ENCODE measurements around the gene DTX3. TPM values are rescaled to one million over a fixed set of nuclear protein-coding genes. Genes with fewer than 3 reads are reported as not detected.

DTX3 gene
- total RNA-seq, 1 experiment from 2014 or later = 57.0 TPM

DNA sequence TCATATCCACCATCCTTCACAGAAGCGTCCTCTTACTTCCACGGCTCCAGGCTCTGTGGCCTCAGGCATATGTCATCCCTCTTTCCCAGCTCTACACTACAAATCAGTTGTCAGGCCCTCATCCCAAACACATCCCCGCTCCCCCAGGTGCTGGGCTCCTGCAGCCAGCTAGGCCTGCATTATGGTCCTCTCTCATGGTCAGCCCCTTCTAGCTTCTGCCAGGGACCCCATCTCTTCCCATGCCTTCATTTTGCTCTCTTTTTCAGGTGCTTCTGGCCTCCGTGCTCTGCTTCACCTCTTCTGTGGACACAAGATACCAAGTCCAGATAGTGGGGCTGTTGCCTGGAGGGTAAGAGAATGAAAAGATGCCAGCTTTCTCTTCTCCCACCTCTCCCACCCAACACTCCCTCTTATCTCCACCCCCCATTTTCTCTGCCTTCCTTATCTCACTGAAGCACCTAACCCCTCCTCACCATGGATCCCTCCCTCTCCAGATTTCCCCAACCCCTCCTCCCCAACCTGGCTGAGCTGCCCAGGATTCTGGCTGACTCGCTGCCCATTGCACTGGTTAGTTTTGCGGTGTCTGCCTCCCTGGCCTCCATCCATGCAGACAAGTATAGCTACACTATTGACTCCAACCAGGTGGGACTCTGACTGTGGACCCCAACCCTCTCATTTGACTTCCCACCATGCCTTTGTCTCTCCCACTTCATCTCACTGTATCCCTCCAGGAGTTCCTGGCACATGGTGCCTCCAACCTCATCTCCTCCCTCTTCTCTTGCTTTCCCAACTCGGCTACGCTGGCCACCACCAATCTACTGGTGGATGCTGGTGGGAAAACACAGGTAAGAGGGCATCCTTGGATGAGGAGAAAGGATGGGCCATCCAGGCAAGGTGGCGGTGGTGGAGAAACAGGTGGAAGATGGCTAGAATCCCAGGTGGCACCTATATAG lies 17.9 kb downstream of the DTX3 start:
- no peak for DNase-seq (ENCODE audit: low spot score)
- ChIA-PET CTCF (interaction anchor here (0.7 to 1.8 kb wide), 3 partner anchors 10 to 39 kb away, joined by 3 to 7 read pairs (median 6); partner anchors contain the start of gene B4GALNT1), POLR2A (no interaction called here)
- H3K9me3 Mint-ChIP-seq = no peaks in the 10 kb centered on the region
- H3K4me3 Mint-ChIP-seq = peak overlapping the region; percentile 78
- no peak for ATAC-seq
- H3K36me3 Mint-ChIP-seq = peaks cover 2% of the 10 kb centered on the region; the same call in 1 of the 2 replicates
- no peak for TF ChIP-seq ELF4 (CRISPR knock-in tag; IDR thresholded peaks at IDR 0.05; ENCODE audit: low read depth)
- TF ChIP-seq, protein P1, sequence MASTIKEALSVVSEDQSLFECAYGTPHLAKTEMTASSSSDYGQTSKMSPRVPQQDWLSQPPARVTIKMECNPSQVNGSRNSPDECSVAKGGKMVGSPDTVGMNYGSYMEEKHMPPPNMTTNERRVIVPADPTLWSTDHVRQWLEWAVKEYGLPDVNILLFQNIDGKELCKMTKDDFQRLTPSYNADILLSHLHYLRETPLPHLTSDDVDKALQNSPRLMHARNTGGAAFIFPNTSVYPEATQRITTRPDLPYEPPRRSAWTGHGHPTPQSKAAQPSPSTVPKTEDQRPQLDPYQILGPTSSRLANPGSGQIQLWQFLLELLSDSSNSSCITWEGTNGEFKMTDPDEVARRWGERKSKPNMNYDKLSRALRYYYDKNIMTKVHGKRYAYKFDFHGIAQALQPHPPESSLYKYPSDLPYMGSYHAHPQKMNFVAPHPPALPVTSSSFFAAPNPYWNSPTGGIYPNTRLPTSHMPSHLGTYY (CRISPR knock-in tag; IDR thresholded peaks at IDR 0.05) = no peak
- no peak for TF ChIP-seq NFYB (CRISPR knock-in tag; conservative IDR thresholded peaks at IDR 0.05; ENCODE audit: low read depth)
- TF ChIP-seq, protein P2, sequence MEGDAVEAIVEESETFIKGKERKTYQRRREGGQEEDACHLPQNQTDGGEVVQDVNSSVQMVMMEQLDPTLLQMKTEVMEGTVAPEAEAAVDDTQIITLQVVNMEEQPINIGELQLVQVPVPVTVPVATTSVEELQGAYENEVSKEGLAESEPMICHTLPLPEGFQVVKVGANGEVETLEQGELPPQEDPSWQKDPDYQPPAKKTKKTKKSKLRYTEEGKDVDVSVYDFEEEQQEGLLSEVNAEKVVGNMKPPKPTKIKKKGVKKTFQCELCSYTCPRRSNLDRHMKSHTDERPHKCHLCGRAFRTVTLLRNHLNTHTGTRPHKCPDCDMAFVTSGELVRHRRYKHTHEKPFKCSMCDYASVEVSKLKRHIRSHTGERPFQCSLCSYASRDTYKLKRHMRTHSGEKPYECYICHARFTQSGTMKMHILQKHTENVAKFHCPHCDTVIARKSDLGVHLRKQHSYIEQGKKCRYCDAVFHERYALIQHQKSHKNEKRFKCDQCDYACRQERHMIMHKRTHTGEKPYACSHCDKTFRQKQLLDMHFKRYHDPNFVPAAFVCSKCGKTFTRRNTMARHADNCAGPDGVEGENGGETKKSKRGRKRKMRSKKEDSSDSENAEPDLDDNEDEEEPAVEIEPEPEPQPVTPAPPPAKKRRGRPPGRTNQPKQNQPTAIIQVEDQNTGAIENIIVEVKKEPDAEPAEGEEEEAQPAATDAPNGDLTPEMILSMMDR (IDR thresholded peaks at IDR 0.05) = 0 out of 2 replicates have a peak, but pooled peaks have one; percentile 4
- TF ChIP-seq NR1H2 (CRISPR knock-in tag; IDR thresholded peaks at IDR 0.05) = no peak
- no peak for TF ChIP-seq ZBTB21 (CRISPR knock-in tag; IDR thresholded peaks at IDR 0.05; ENCODE audit: borderline replicate concordance)
- H3K27me3 Mint-ChIP-seq (ENCODE audit: low read depth) = peaks cover 100% of the 10 kb centered on the region
- peaks cover 29% of the 10 kb centered on the region for H3K4me1 Mint-ChIP-seq
- no peak overlapping the region for H3K27ac Mint-ChIP-seq

- ChIA-PET CTCF (interaction anchor here (1.7 to 1.8 kb wide), 2 partner anchors 9 to 40 kb away, joined by 6 to 7 read pairs; partner anchors contain the start of gene B4GALNT1), POLR2A (no interaction called here)
Observed at GRCh38 chr12:57623385-57623784, 18.8 kb downstream of the DTX3 start.

More at GRCh38 chr12:57623385-57623784, 18.8 kb downstream of the DTX3 start:
- Mint-ChIP-seq H3K36me3 (peaks cover 2% of the 10 kb centered on the region; the same call in 1 of the 2 replicates), H3K9me3 (no peaks in the 10 kb centered on the region), H3K4me3 (no peak overlapping the region), H3K27me3 (ENCODE audit: low read depth) (peaks cover 100% of the 10 kb centered on the region), H3K4me1 (peaks cover 35% of the 10 kb centered on the region), H3K27ac (no peak overlapping the region)
- DNase-seq (ENCODE audit: low spot score) (no peak), ATAC-seq (no peak)
- TF ChIP-seq IRF1 (CRISPR knock-in tag; IDR thresholded peaks at IDR 0.05) = no peak
- no peak for TF ChIP-seq PRRX2 (CRISPR knock-in tag; IDR thresholded peaks at IDR 0.05)
- no peak for TF ChIP-seq GRHL2 (CRISPR knock-in tag; IDR thresholded peaks at IDR 0.05; ENCODE audit: insufficient replicate concordance, severe bottlenecking)
- TF ChIP-seq, protein P3, sequence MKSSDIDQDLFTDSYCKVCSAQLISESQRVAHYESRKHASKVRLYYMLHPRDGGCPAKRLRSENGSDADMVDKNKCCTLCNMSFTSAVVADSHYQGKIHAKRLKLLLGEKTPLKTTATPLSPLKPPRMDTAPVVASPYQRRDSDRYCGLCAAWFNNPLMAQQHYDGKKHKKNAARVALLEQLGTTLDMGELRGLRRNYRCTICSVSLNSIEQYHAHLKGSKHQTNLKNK (CRISPR knock-in tag; IDR thresholded peaks at IDR 0.05) = no peak
- no peak for TF ChIP-seq AFF4 (CRISPR knock-in tag; IDR thresholded peaks at IDR 0.05; ENCODE audit: borderline replicate concordance)
- no peak for TF ChIP-seq MXD4 (CRISPR knock-in tag; IDR thresholded peaks at IDR 0.05; ENCODE audit: borderline replicate concordance)
- no peak for TF ChIP-seq TEAD1 (CRISPR knock-in tag; IDR thresholded peaks at IDR 0.05)
- TF ChIP-seq ETV6 (CRISPR knock-in tag; IDR thresholded peaks at IDR 0.05) = no peak
- TF ChIP-seq NR1H2 (CRISPR knock-in tag; IDR thresholded peaks at IDR 0.05) = no peak
- TF ChIP-seq ATF6 (CRISPR knock-in tag; IDR thresholded peaks at IDR 0.05) = no peak
- TF ChIP-seq JAZF1 (CRISPR knock-in tag; IDR thresholded peaks at IDR 0.05) = no peak
- TF ChIP-seq, protein P4, sequence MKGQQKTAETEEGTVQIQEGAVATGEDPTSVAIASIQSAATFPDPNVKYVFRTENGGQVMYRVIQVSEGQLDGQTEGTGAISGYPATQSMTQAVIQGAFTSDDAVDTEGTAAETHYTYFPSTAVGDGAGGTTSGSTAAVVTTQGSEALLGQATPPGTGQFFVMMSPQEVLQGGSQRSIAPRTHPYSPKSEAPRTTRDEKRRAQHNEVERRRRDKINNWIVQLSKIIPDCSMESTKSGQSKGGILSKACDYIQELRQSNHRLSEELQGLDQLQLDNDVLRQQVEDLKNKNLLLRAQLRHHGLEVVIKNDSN (CRISPR knock-in tag; IDR thresholded peaks at IDR 0.05) = no peak
- no peak for TF ChIP-seq ESRRA (CRISPR knock-in tag; IDR thresholded peaks at IDR 0.05; ENCODE audit: borderline replicate concordance)
